GM19328 (cell line): Measurements from ENCODE around the gene KDM6B.

Experiments
- ATAC-seq: cut with Tn5 transposase; IDR thresholded peaks from one replicate; pipeline ENCODE4 v1.9.1; 2021; ENCODE audit warnings: mild to moderate bottlenecking, moderate library complexity; ENCODE audit not compliant: unreplicated experiment

Gene KDM6B

GRCh38 chr17:7818746-7819645, 15.0 kb upstream of the KDM6B start:
- no peak for ATAC-seq

- ATAC-seq: no peak
Measured at GRCh38 chr17:7820231-7820630, 13.8 kb upstream of the KDM6B start.

GRCh38 chr17:7822126-7822525, 11.9 kb upstream of the KDM6B start:
- ATAC-seq: no peak

- ATAC-seq: no peak
Measured at GRCh38 chr17:7823581-7824001, 10.4 kb upstream of the KDM6B start.

- no peak for ATAC-seq
Measured at GRCh38 chr17:7824021-7824924, 9.7 kb upstream of the KDM6B start.

- no peak for ATAC-seq
Measured at GRCh38 chr17:7825206-7825990, 8.6 kb upstream of the KDM6B start.

GRCh38 chr17:7830616-7831015, 3.4 kb upstream of the KDM6B start:
- no peak for ATAC-seq

GRCh38 chr17:7831233-7831632, 2.8 kb upstream of the KDM6B start:
- no peak for ATAC-seq

GRCh38 chr17:7832431-7832830, 1.6 kb upstream of the KDM6B start:
- no peak for ATAC-seq

GRCh38 chr17:7833011-7833794, 814 bp upstream of the KDM6B start:
- ATAC-seq: no peak

GRCh38 chr17:7834542-7834956, 532 bp downstream of the KDM6B start:
- ATAC-seq: no peak

GRCh38 chr17:7834957-7835813, 1.2 kb downstream of the KDM6B start:
- peak; percentile 54 for ATAC-seq

- peak; percentile 18 for ATAC-seq
Measured at GRCh38 chr17:7835814-7836595, 2.0 kb downstream of the KDM6B start.

- ATAC-seq: no peak
Measured at GRCh38 chr17:7836596-7837407, 2.8 kb downstream of the KDM6B start.

- no peak for ATAC-seq
Measured at GRCh38 chr17:7837408-7838088, 3.5 kb downstream of the KDM6B start.

GRCh38 chr17:7838090-7839075, 4.4 kb downstream of the KDM6B start:
- no peak for ATAC-seq
